ENCODE measurements around the gene POGZ.

Gene POGZ

DNA sequence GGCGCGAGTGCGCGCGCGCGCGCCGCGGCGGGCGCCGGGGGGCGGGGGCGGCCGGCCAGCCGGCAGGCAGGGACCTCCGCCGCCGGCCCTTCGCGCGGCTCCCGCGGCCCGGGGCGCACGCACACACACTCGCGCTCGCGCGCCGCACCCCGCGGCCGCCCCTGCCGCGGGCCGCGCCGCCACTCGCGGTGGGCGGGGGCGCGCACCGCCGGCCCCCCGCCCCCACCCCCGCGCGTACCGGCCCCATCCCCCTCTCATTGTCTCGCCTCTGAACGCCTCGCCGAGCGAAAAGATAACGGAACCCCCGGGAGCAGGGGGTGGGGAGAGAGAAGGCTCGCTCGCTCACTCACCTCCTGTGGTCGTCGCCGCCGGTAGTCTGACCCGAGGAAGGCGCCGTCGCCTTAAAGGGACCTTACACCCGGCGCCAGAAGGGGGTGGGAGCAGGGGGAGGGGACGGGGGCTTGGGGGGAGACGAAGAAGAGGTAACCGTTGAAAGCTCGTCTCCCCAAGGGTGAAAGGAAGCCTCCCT, 428 bp downstream of the POGZ start:
- peak overlapping the region; percentile 54 for H3K4me3 ChIP-seq (ENCODE audit: low read length)
- TF ChIP-seq, protein P1, sequence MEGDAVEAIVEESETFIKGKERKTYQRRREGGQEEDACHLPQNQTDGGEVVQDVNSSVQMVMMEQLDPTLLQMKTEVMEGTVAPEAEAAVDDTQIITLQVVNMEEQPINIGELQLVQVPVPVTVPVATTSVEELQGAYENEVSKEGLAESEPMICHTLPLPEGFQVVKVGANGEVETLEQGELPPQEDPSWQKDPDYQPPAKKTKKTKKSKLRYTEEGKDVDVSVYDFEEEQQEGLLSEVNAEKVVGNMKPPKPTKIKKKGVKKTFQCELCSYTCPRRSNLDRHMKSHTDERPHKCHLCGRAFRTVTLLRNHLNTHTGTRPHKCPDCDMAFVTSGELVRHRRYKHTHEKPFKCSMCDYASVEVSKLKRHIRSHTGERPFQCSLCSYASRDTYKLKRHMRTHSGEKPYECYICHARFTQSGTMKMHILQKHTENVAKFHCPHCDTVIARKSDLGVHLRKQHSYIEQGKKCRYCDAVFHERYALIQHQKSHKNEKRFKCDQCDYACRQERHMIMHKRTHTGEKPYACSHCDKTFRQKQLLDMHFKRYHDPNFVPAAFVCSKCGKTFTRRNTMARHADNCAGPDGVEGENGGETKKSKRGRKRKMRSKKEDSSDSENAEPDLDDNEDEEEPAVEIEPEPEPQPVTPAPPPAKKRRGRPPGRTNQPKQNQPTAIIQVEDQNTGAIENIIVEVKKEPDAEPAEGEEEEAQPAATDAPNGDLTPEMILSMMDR (IDR thresholded peaks at IDR 0.05; ENCODE audit: insufficient read depth, low read depth, low read length, missing control alignments): no peak
- peak; percentile 72 for DNase-seq (ENCODE audit: low read depth)

DNA sequence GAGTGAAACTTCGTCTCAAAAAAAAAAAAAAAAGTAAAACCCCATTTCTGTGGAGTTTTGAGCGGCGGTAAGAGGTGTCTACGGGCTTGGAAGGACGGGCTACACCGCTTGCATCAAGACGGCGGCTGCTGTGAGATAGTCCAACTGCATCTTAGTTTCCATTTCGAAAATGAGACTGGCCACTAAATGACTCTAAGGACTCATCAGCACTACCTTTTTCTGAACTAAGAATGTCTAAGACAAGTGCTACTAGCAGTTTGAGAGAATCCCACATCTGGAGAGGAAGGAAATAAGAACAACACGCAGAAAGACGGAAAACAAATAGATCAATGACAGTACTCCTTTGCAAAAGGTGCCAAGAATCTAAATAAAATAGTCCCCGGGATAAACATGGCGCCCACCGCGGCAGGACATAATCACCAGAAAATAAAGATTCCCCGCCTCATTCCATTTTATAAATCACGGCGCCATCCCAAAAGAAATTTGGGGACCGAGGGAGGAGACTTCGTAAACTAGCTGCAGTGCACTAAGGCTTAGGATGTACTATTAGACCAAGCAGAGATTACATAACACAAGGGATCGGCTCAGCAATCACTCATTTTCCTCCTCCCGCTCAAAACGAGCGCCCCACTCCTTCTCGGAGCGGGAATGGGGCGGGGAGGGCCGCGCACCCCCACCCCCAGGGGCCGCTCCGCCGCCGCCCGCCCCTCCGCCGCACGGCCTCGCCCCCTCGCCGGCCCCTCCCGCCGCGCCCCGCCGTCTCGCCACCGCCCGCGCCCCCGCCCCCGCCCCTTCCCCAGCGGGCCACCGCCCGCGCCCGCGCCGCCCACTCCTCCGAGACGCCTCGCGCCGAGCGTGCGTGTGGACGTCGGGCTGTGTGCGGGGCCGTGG, 1.1 kb downstream of the POGZ start:
- TF ChIP-seq, protein P1 (IDR thresholded peaks at IDR 0.05; ENCODE audit: insufficient read depth, low read depth, low read length, missing control alignments): no peak
- H3K4me3 ChIP-seq (ENCODE audit: low read length): peak overlapping the region; percentile 79
- peak; percentile 80 for DNase-seq (ENCODE audit: low read depth)

DNA sequence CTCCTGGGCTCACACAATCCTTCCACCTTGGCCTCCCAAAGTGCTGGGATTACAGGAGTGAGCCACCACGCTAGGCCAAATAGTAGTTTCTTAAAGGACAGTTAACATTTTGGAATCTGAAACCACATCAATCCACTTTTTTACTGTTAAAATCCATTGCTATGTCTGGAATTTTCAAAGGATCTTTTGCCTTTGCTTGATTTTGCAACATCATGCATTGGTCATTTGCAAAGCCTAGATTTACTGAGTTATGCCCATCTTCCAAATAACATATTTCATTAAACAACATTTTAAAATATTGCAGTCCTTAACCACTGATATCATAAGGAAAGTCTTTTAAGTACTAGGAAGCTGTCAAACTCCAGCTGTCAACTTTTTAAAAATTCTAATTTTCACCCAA, 3.3 kb downstream of the POGZ start:
- TF ChIP-seq, protein P1 (IDR thresholded peaks at IDR 0.05; ENCODE audit: insufficient read depth, low read depth, low read length, missing control alignments): no peak
- DNase-seq (ENCODE audit: low read depth): no peak
- H3K4me3 ChIP-seq (ENCODE audit: low read length): no peak overlapping the region

GRCh38 chr1:151455231-151455630, 4.1 kb downstream of the POGZ start:
- no peak for DNase-seq (ENCODE audit: low read depth)
- H3K4me3 ChIP-seq (ENCODE audit: low read length): no peak overlapping the region
- TF ChIP-seq, protein P1 (IDR thresholded peaks at IDR 0.05; ENCODE audit: insufficient read depth, low read depth, low read length, missing control alignments): no peak

DNA sequence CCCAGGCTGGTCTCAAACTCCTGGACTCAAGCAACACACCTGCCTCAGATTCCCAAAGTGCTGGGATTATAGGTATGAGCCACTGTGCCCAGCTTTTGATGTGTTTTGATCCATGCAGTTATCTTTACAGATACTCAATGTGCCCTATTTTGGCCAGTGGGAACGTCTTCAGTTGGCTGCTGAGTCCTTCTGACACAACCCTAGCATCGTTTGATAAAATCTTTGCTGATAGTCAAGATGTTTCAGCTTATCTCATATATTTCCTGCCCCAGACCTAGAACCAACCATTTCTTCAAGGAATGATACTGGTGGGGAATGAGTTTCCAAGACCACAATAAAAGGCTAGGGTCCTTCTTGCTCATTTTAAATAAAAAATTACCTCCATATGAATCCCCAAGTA, 11.6 kb downstream of the POGZ start:
- TF ChIP-seq, protein P1 (IDR thresholded peaks at IDR 0.05; ENCODE audit: insufficient read depth, low read depth, low read length, missing control alignments): no peak
- H3K4me3 ChIP-seq (ENCODE audit: low read length): no peak overlapping the region
- DNase-seq (ENCODE audit: low read depth): no peak

DNA sequence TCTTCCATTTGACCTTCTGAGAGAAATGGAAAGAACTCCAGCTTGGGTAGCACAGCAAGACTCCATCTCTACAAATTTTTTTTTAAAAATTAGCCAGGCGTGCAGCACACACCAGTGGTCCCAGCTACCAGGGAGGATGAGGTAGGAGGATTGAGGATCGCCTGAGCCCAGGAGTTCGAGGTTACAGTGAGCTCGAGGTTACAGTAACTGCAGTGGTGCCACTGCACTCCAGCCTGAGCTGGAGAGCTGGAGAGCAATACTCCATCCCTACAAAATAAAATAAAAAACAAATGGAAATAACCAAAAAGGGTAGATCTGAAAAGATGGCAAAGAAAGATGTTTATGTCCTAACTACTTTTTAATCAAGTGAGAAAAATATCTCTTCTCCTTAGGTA, 14.5 kb downstream of the POGZ start:
- TF ChIP-seq, protein P1 (IDR thresholded peaks at IDR 0.05; ENCODE audit: insufficient read depth, low read depth, low read length, missing control alignments): no peak
- DNase-seq (ENCODE audit: low read depth): no peak

More for the DNA sequence above, 14.5 kb downstream of the POGZ start:
- H3K4me3 ChIP-seq (ENCODE audit: low read length): no peak overlapping the region
